GM21367 (cell line): ENCODE measurements around the gene C16orf86.
"Not testable (repeated sequence)": the region's sequence is repeated elsewhere in the genome, so short reads cannot be mapped to it uniquely, and the experiment has no call there.

Experiments
- ATAC-seq: cut with Tn5 transposase; IDR thresholded peaks from one replicate; pipeline ENCODE4 v1.9.1; 2021; ENCODE audit not compliant: unreplicated experiment

C16orf86 gene

DNA sequence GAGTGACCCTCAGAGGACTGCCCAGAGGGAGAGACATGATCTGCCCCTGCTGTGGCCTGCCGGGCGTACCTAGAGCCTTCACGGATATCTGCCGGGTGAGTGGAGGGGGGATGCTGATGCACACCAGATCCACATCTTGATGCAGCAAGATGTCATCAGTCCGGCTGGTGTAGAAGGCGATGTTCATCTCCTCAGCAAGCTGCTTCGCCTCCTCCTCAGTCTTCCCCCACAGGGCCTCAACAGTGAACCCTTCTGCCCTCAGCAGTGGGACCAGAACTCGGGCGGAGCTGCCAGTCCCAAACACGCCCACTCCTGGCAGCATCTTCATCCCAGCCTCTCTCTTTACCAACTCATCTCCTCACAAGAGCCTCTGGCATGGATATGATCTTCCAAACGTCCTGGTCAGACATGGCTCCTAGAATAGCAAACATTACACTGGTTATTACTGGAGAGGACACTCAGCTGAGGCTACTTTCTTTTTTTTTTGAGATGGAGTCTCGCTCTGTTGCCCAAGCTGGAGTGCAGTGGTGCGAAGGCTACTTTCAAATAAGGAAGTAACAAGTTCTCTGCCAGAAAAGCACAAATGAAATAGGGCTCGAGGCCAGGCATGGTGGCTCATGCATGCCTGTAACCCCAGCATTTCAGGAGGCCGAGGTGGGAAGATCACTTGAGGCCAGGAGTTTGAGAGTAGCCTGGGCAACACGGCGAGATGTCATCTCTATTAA lies 18.9 kb downstream of the C16orf86 start:
- no peak for ATAC-seq

DNA sequence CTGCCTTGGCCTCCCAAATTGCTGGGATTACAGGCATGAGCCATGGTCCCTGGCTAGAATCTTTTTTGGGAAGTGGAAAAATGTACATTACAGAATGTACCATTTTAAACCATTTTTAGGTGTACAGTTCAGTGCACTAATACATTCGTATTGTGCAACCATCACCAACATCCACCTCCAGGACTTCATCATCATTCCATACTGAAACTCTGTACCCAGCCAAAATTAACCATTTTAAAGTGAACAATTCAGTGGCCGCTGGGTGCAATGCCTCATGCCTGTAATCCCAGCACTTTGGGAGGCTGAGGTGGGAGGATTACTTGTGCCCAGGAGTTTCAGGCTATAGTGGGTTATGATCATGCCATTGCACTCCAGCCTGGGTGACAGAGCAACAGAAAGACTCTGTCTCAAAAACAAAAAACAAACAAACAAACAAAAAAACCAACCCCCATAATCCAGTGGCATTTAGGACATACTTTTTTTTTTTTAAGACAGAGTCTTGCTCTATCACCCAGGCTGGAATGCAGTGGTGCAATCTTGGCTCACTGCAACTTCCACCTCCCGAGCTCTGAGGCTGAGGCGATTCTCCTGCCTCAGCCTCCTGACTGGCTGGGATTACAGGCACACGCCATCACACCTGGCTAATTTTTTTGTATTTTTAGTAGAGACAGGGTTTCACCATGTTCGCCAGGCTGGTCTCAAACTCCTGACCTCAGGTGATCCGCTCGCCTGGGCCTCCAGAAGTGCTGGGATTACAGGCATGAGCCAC lies 27.1 kb downstream of the C16orf86 start:
- ATAC-seq = not testable (repeated sequence)

DNA sequence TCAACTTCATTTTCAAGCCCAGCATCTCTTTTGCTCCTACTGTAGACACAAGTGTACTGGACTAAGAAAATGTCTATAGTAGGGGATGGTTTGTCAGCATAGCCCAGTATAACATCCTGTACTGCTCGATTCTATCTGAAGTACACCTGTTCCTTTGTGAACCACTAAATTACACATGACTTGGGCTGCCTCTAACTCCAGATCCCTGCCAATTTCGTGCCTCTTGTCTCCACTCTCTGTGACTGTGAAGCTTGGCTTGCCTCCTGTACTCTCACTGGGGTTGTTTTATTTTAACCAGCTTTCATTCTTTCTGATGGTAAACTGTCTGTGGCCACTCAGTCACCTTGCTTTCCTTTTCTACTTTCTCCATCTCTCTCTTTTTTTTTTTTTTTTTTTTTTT lies 28.0 kb downstream of the C16orf86 start:
- ATAC-seq = no peak

- ATAC-seq = no peak
Observed at GRCh38 chr16:67697422-67698185, 31.0 kb downstream of the C16orf86 start.

GRCh38 chr16:67699265-67699664 lies 32.7 kb downstream of the C16orf86 start:
- no peak for ATAC-seq

DNA sequence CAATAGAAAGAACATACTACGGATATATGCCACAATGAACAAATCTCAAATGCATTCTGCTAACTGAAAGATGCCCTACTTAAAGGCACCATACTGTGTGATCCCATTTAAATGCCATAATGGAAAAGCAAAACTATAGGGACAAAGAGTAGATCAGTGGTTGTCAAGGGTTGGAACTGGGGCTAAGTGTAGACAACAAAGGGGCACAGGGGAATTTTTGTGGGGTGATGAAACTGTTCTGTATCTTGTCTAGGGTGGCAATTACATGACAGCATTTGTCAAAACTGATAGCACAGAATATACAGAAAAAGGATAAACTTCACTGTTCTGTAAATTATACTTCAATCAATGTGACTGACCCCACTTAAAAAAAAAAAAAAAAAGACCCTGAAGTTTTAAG lies 34.8 kb downstream of the C16orf86 start:
- ATAC-seq = no peak

DNA sequence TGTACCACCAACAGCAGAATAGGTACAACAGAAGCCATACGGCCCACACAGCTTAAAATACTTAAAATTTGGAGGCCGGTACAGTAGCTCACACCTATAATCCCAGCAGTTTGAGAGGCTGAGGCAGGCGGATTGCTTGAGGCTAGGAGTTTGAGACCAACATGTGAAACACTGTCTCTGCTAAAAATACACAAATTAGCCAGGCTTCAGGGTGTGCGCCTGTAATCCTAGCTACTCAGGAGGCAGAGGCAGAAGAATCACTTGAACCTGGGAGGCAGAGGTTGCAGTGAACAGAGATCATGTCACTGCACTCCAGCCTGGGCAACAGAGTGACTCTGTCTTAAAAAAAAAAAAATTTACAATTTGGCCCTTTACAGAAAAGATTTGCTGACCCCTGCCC lies 35.5 kb downstream of the C16orf86 start:
- ATAC-seq = no peak

DNA sequence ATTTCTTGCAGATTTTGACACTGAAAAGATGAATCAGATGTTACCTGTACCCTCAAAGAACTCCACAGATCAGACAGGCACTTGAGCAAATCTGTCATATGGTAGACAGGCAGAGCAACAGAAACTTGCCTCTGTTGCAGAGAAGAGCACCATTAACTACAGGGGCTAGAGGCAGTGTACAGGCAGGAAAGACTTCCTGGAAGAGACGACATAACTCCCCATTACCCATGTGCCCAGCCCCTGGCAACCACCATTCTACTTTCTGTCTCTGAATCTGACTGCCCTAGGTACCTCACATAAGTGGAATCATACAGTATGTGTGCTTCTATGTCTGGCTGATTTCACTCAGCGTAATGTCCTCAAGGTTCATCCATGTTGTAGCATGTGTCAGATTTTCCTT lies 37.0 kb downstream of the C16orf86 start:
- ATAC-seq = no peak

- no peak for ATAC-seq
Observed at GRCh38 chr16:67704110-67704509, 37.5 kb downstream of the C16orf86 start.

DNA sequence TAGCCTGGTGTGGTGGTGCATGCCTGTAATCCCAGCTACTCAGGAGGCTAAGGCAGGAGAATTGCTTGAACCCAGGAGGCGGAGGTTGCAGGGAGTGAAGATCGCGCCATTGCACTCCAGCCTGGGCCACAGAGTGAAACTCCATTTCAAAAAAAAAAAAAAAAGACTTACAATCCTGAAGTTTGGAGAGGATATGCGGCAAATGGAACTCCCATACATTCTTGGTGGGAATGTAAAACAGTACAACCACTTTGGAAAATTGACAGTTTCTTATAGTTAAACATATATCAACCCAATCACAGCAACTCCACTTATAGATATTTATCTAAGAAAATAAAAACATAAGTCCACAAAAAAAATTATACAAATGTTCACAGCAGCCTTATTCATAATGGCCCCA lies 40.6 kb downstream of the C16orf86 start:
- ATAC-seq = no peak

GRCh38 chr16:67707790-67708189 lies 41.2 kb downstream of the C16orf86 start:
- ATAC-seq = no peak

GRCh38 chr16:67708368-67708771 lies 41.8 kb downstream of the C16orf86 start:
- ATAC-seq = no peak

GRCh38 chr16:67709050-67709449 lies 42.4 kb downstream of the C16orf86 start:
- ATAC-seq = no peak

- ATAC-seq = no peak
Observed at GRCh38 chr16:67710607-67711006, 44.0 kb downstream of the C16orf86 start.

DNA sequence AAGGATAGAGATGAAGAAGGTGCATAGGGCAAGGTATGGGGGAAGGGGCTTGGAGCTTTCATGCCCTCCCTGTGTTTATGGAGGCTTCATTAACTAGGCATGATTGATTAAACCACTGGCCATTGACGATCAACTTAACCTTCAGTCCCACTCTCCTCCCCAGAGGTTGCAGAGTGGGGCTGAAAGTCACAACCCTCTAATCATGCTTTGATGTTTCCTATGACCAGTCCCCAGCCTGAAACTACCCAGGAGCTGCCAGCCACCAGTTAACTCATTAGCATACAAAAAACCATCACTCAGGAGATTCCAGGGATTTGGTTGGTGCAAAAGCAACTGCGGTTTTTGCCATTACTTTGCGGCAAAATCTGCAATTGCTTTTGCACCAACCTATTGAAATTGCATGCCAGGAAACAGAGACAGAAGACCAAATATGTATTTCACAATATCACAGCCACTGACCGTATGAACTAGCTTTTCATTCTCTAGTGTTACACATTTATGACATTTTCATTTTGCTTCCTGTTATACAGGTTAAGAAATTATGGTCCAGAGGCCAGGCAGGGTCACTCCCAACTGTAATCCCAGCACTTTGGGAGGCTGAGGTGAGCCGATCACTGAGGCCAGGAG lies 47.1 kb downstream of the C16orf86 start:
- no peak for ATAC-seq

GRCh38 chr16:67714522-67714921 lies 47.9 kb downstream of the C16orf86 start:
- no peak for ATAC-seq

DNA sequence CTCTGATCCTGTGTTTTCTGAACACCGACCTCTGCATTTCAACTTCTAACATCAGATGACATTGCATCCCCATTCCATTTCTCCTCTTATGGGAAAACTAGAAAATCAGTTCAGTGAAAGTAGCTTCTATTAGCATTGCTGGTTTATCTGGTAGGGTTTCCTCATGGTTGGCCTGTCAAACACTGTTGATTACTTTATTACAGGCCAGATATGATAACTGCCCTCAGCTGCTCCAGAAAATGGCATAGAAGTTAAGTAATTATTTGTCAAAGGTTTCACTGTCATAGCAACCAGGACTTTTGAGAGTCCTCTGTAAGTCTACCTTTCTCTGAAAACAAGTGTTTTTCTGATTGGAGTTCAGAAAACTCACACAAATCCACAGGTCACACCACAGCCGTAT lies 49.5 kb downstream of the C16orf86 start:
- no peak for ATAC-seq
